PC-3 (cell line): Measurements from ENCODE around the gene ADRB2. TPM values are rescaled to one million over a fixed set of nuclear protein-coding genes. Genes with fewer than 3 reads are reported as not detected.

Experiments
- ATAC-seq: fragments of 200-7000 bp; cut with Tn5 transposase; 2 replicates; pipeline ENCODE4 v1.9.1; 2020; ENCODE audit warnings: mild to moderate bottlenecking, moderate library complexity
- BruUV-seq: library from RNA; stranded (reverse); fragments of 400-500 nt; replicated peaks from 2 replicates; lab custom pipeline; 2021; lab: Mats Ljungman, UMichigan
- CTCF ChIA-PET: fragments of 300-600 bp; sonication (Branson Sonifier 250); formaldehyde crosslinking; loops from one replicate; lab custom pipeline; 2022; ENCODE audit warnings: antibody characterized with exemption; lab: Charles Lee
- POLR2A ChIA-PET: fragments of 300-600 bp; sonication (Branson Sonifier 250); formaldehyde crosslinking; loops from one replicate; lab custom pipeline; 2022; ENCODE audit warnings: antibody characterized with exemption; ENCODE audit not compliant: unreplicated experiment; lab: Charles Lee
- DNase-seq: peaks from one replicate; pipeline ENCODE4 v3.0.0-alpha.2; 2015
- H2AFZ ChIP-seq: fragments of 300-600 bp; sonication (generic); 2 replicates; pipeline ENCODE4 v1.6.0; 2016; ENCODE audit warnings: antibody characterized with exemption, low read length
- H3F3A ChIP-seq: fragments of 300-600 bp; sonication (generic); one replicate; pipeline ENCODE4 v1.6.0; 2017; ENCODE audit warnings: antibody characterized with exemption, low read length, control low read depth, mild to moderate bottlenecking; ENCODE audit not compliant: unreplicated experiment
- H3K27ac ChIP-seq: fragments of 300-600 bp; sonication (generic); 2 replicates; pipeline ENCODE4 v1.5.1; 2016; ENCODE audit warnings: mild to moderate bottlenecking, low read length
- H3K27me3 ChIP-seq: fragments of 300-600 bp; sonication (generic); 2 replicates; pipeline ENCODE4 v1.6.1; 2016; ENCODE audit warnings: low read length, mixed read lengths
- H3K36me3 ChIP-seq: fragments of 300-600 bp; sonication (generic); 2 replicates; pipeline ENCODE4 v1.6.1; 2016; ENCODE audit warnings: low read depth, mixed run types, low read length, mixed read lengths
- H3K4me1 ChIP-seq: fragments of 300-600 bp; sonication (generic); 2 replicates; pipeline ENCODE4 v1.5.1; 2016; ENCODE audit warnings: low read length; ENCODE audit not compliant: insufficient read depth
- H3K4me2 ChIP-seq: fragments of 300-600 bp; sonication (generic); 2 replicates; pipeline ENCODE4 v1.6.0; 2016; ENCODE audit warnings: low read length
- H3K4me3 ChIP-seq: fragments of 300-600 bp; sonication (generic); 2 replicates; pipeline ENCODE4 v1.5.1; 2016; ENCODE audit warnings: mild to moderate bottlenecking, low read length, mixed read lengths
- H3K79me2 ChIP-seq: fragments of 300-600 bp; sonication (generic); 2 replicates; pipeline ENCODE4 v1.6.1; 2017; ENCODE audit warnings: low read length, mixed read lengths
- H3K9ac ChIP-seq: fragments of 300-600 bp; sonication (generic); 2 replicates; pipeline ENCODE4 v1.6.0; 2016; ENCODE audit warnings: mild to moderate bottlenecking, low read length
- H3K9me2 ChIP-seq: fragments of 300-600 bp; sonication (generic); replicated peaks from 2 replicates; pipeline ENCODE4 v1.6.1; 2016; ENCODE audit warnings: mixed run types, low read length, mixed read lengths
- H3K9me3 ChIP-seq: fragments of 300-600 bp; sonication (generic); 2 replicates; pipeline ENCODE4 v1.6.1; 2016; ENCODE audit warnings: low read length, mixed read lengths
- H4K20me1 ChIP-seq: fragments of 300-600 bp; sonication (generic); 2 replicates; pipeline ENCODE4 v1.6.1; 2016; ENCODE audit warnings: low read length, mixed read lengths
- EZH2 ChIP-seq: fragments of 300-600 bp; sonication (generic); IDR thresholded peaks from one replicate; pipeline ENCODE4 v1.6.1; 2017; ENCODE audit warnings: antibody characterized with exemption, mild to moderate bottlenecking, low read length; ENCODE audit not compliant: unreplicated experiment
- EZH2phosphoT487 ChIP-seq: fragments of 300-600 bp; sonication (generic); IDR thresholded peaks from 2 replicates; pipeline ENCODE4 v1.6.1; 2018; ENCODE audit warnings: mild to moderate bottlenecking, antibody characterized with exemption, low read length, borderline replicate concordance
- intact Hi-C: fragments of 100-400 bp; cut with micrococcal nuclease; formaldehyde crosslinking; loops from 2 replicates; pipeline ENCODE4 v1.9.0; 2023
- total RNA-seq: library from RNA; depleted of rRNA; stranded (reverse); fragments of >200 nt; gene quantifications from 2 replicates; pipeline ENCODE4 v1.2.3, GENCODE V29; 2014
- TF ChIP-seq, protein P1 (sequence below): fragments of 300-600 bp; sonication (generic); conservative IDR thresholded peaks from 2 replicates; pipeline ENCODE4 v1.5.1; 2017; ENCODE audit warnings: antibody characterized with exemption, low read depth, mild to moderate bottlenecking, low read length

ADRB2 gene
- total RNA-seq, 1 experiment from 2014 or later = 41.1 TPM

DNA sequence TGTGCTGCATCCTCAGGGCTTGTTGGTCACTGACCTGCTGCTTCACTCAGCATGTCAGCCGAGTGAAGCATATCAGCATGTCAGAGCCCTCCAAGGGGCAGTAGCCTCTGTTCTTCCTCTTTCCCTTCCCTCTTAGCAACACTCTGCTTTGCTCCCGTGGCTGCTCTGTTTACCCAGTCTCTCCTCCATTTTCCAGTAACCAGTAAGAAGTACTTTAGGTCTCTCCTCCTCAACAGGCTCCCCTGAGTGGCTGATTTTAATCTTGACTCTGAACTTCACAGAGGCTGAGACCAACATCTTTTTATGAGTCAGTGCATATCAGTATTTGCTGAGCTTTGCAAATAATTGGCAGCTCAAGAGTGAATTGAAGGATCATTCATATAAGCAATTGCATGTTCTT lies 18.6 kb upstream of the ADRB2 start:
- Histone ChIP-seq H3K4me1 (peaks cover 54% of the 10 kb centered on the region), H2AFZ (no peak overlapping the region), H3K27ac (no peak overlapping the region), H4K20me1 (no peaks in the 10 kb centered on the region), H3K27me3 (no peaks in the 10 kb centered on the region), H3K79me2 (no peaks in the 10 kb centered on the region), H3K9me3 (no peaks in the 10 kb centered on the region), H3K36me3 (no peaks in the 10 kb centered on the region), H3K9ac (no peak overlapping the region), H3K4me3 (no peak overlapping the region), H3F3A (no peaks in the 10 kb centered on the region), H3K9me2 (no peaks in the 10 kb centered on the region), H3K4me2 (no peak overlapping the region; the same call in 1 of the 2 replicates)
- ChIA-PET POLR2A (interaction anchor here (1.2 kb wide), 1 partner anchor 18 kb away, joined by 3 read pairs; the partner anchor contains the start of gene ADRB2), CTCF (interaction anchor here (0.6 to 1.5 kb wide), 2 partner anchors 13 to 18 kb away, joined by 3 to 5 read pairs; partner anchors contain the start of gene ADRB2)
- no peak for TF ChIP-seq EZH2
- TF ChIP-seq, protein P1, sequence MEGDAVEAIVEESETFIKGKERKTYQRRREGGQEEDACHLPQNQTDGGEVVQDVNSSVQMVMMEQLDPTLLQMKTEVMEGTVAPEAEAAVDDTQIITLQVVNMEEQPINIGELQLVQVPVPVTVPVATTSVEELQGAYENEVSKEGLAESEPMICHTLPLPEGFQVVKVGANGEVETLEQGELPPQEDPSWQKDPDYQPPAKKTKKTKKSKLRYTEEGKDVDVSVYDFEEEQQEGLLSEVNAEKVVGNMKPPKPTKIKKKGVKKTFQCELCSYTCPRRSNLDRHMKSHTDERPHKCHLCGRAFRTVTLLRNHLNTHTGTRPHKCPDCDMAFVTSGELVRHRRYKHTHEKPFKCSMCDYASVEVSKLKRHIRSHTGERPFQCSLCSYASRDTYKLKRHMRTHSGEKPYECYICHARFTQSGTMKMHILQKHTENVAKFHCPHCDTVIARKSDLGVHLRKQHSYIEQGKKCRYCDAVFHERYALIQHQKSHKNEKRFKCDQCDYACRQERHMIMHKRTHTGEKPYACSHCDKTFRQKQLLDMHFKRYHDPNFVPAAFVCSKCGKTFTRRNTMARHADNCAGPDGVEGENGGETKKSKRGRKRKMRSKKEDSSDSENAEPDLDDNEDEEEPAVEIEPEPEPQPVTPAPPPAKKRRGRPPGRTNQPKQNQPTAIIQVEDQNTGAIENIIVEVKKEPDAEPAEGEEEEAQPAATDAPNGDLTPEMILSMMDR = no peak
- no peak for TF ChIP-seq EZH2phosphoT487
- no TSS peak for BruUV-seq
- ATAC-seq = peak; percentile 1; the same call in 1 of the 2 replicates
- no peak for DNase-seq
- intact Hi-C loops = no loop called here

DNA sequence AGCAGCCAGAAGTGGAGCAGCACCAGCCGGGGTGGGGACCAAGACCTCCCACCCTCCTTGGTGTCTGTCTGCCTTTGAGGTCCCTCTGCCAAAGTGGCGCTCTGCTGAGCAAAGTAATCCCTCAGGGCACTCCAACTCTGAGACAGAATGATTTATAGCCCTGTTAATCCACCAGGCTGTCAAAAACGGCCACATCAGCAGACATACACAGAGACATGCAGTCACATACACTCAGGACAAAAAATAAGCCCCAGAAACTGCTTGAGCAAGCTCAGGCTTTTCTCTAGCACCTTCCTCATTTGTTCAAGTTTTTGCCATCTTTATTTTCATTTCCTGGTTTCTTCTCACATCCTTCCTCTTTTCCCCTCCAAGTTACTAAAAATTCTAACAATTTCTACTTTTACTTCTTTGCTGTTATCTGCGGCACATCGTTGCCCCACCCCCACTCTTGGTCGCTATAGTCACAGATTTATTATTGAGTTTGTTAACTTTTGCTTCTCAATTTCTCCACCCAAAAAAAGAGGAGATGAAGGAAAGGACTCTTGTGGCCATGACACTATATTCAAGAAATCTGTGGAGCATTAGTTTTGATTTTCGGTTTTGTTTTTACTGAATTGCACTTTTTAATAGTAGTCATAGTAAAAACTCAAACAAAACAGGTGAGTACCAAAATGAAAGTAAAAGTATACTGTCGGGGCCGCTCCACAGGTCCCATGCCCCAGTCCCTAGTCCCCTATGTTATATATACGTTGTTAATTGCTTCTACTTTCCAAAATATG lies 17.4 kb upstream of the ADRB2 start:
- Histone ChIP-seq H3K9ac (peak overlapping the region; percentile 25), H3K4me2 (peak overlapping the region; percentile 86), H3K79me2 (no peaks in the 10 kb centered on the region), H3K9me2 (no peaks in the 10 kb centered on the region), H3K4me1 (peaks cover 54% of the 10 kb centered on the region), H3K9me3 (no peaks in the 10 kb centered on the region), H2AFZ (peak overlapping the region; percentile 77), H3K27ac (no peak overlapping the region), H3K36me3 (no peaks in the 10 kb centered on the region), H3F3A (no peaks in the 10 kb centered on the region), H3K4me3 (peak overlapping the region; percentile 74), H4K20me1 (no peaks in the 10 kb centered on the region), H3K27me3 (no peaks in the 10 kb centered on the region)
- CTCF ChIA-PET = interaction anchor here (1.5 kb wide), 1 partner anchor 12 kb away, joined by 5 read pairs; no protein-coding TSS in a partner anchor
- no TSS peak for BruUV-seq
- POLR2A ChIA-PET = interaction anchor here (1.2 kb wide), 1 partner anchor 17 kb away, joined by 3 read pairs; the partner anchor contains the start of gene ADRB2
- TF ChIP-seq, protein P1 = no peak; the same call in 1 of the 2 replicates
- no peak for TF ChIP-seq EZH2phosphoT487
- TF ChIP-seq EZH2 = no peak
- ATAC-seq (peak; percentile 54), DNase-seq (peak; percentile 74)
- intact Hi-C loops = loop anchor here (1.0 kb wide), 1 partner anchor 68 kb away; no protein-coding TSS in a partner anchor
